ENCODE measurements around the gene ZNF536.
"Not testable (repeated sequence)": the region's sequence is repeated elsewhere in the genome, so short reads cannot be mapped to it uniquely, and the experiment has no call there.

The ZNF536 gene

GRCh38 chr19:30444253-30444671 is 72.1 kb downstream of the ZNF536 start:
- no peak overlapping the region for H3K4me3 ChIP-seq (ENCODE audit: low read length)
- TF ChIP-seq CTCF (IDR thresholded peaks at IDR 0.05; ENCODE audit: low read depth, low read length) (no peak), EZH2phosphoT487 (IDR thresholded peaks at IDR 0.05; ENCODE audit: low read depth) (no peak)

GRCh38 chr19:30444686-30445232 is 72.6 kb downstream of the ZNF536 start:
- Histone ChIP-seq H3K4me2 (ENCODE audit: low read length) (no peak overlapping the region), H4K20me1 (ENCODE audit: insufficient read depth, low read length) (no peaks in the 10 kb centered on the region), H3K79me2 (ENCODE audit: low read length) (no peaks in the 10 kb centered on the region), H3K4me1 (ENCODE audit: low read length) (no peaks in the 10 kb centered on the region), H3K4me3 (ENCODE audit: low read length) (no peak overlapping the region), H2AFZ (ENCODE audit: low read depth, low read length) (no peak overlapping the region), H3K36me3 (replicated peaks; ENCODE audit: low read depth, low read length) (no peaks in the 10 kb centered on the region), H3K27ac (ENCODE audit: low read length) (no peak overlapping the region), H3K9ac (ENCODE audit: low read length) (no peak overlapping the region), H3K27me3 (ENCODE audit: low read depth, low read length) (peaks cover 16% of the 10 kb centered on the region), H3K9me3 (ENCODE audit: insufficient read depth, low read length) (no peaks in the 10 kb centered on the region)
- TF ChIP-seq EZH2phosphoT487 (IDR thresholded peaks at IDR 0.05; ENCODE audit: low read depth) (no peak), CTCF (IDR thresholded peaks at IDR 0.05; ENCODE audit: low read depth, low read length) (no peak)

More at GRCh38 chr19:30444253-30444671, 72.1 kb downstream of the ZNF536 start:
- Histone ChIP-seq H3K4me2 (ENCODE audit: low read length) (no peak overlapping the region), H3K36me3 (replicated peaks; ENCODE audit: low read depth, low read length) (no peaks in the 10 kb centered on the region), H3K9ac (ENCODE audit: low read length) (no peak overlapping the region), H3K79me2 (ENCODE audit: low read length) (no peaks in the 10 kb centered on the region), H2AFZ (ENCODE audit: low read depth, low read length) (no peak overlapping the region), H3K27ac (ENCODE audit: low read length) (no peak overlapping the region), H3K27me3 (ENCODE audit: low read depth, low read length) (peaks cover 16% of the 10 kb centered on the region), H4K20me1 (ENCODE audit: insufficient read depth, low read length) (no peaks in the 10 kb centered on the region), H3K4me1 (ENCODE audit: low read length) (no peaks in the 10 kb centered on the region), H3K9me3 (ENCODE audit: insufficient read depth, low read length) (no peaks in the 10 kb centered on the region)

GRCh38 chr19:30445385-30445784 is 73.2 kb downstream of the ZNF536 start:
- Histone ChIP-seq H3K4me2 (ENCODE audit: low read length) (no peak overlapping the region), H3K9ac (ENCODE audit: low read length) (no peak overlapping the region), H3K36me3 (replicated peaks; ENCODE audit: low read depth, low read length) (no peaks in the 10 kb centered on the region)

GRCh38 chr19:30446120-30446519 is 73.9 kb downstream of the ZNF536 start:
- not testable (repeated sequence) for H3K9ac ChIP-seq (ENCODE audit: low read length); H3K4me3 ChIP-seq (ENCODE audit: low read length); H2AFZ ChIP-seq (ENCODE audit: low read depth, low read length); H3K9me3 ChIP-seq (ENCODE audit: insufficient read depth, low read length); H3K27ac ChIP-seq (ENCODE audit: low read length); H3K36me3 ChIP-seq (replicated peaks; ENCODE audit: low read depth, low read length); H3K4me1 ChIP-seq (ENCODE audit: low read length); H3K4me2 ChIP-seq (ENCODE audit: low read length); H3K79me2 ChIP-seq (ENCODE audit: low read length); H4K20me1 ChIP-seq (ENCODE audit: insufficient read depth, low read length)
- H3K27me3 ChIP-seq (ENCODE audit: low read depth, low read length) = peaks cover 16% of the 10 kb centered on the region

More at GRCh38 chr19:30445385-30445784, 73.2 kb downstream of the ZNF536 start:
- Histone ChIP-seq H3K4me1 (ENCODE audit: low read length) (no peaks in the 10 kb centered on the region), H3K4me3 (ENCODE audit: low read length) (no peak overlapping the region), H3K79me2 (ENCODE audit: low read length) (no peaks in the 10 kb centered on the region), H3K9me3 (ENCODE audit: insufficient read depth, low read length) (no peaks in the 10 kb centered on the region), H3K27me3 (ENCODE audit: low read depth, low read length) (peaks cover 16% of the 10 kb centered on the region), H2AFZ (ENCODE audit: low read depth, low read length) (no peak overlapping the region), H4K20me1 (ENCODE audit: insufficient read depth, low read length) (no peaks in the 10 kb centered on the region), H3K27ac (ENCODE audit: low read length) (no peak overlapping the region)
- TF ChIP-seq CTCF (IDR thresholded peaks at IDR 0.05; ENCODE audit: low read depth, low read length) (no peak), EZH2phosphoT487 (IDR thresholded peaks at IDR 0.05; ENCODE audit: low read depth) (no peak)

Measured in OCI-LY3 (cell line).